ENCODE results near the gene MRPL11. TPM values are rescaled to one million over a fixed set of nuclear protein-coding genes. Genes with fewer than 3 reads are reported as not detected.
A peak's percentile ranks its signal among the peaks of the same experiment; 100 is the strongest.

The MRPL11 gene
- total and polyA plus RNA-seq, 2 of the 13 experiments (the other 11 are each of a cell fraction or from before 2014, with no cell fraction given) = 72.9 to 176 TPM

DNA sequence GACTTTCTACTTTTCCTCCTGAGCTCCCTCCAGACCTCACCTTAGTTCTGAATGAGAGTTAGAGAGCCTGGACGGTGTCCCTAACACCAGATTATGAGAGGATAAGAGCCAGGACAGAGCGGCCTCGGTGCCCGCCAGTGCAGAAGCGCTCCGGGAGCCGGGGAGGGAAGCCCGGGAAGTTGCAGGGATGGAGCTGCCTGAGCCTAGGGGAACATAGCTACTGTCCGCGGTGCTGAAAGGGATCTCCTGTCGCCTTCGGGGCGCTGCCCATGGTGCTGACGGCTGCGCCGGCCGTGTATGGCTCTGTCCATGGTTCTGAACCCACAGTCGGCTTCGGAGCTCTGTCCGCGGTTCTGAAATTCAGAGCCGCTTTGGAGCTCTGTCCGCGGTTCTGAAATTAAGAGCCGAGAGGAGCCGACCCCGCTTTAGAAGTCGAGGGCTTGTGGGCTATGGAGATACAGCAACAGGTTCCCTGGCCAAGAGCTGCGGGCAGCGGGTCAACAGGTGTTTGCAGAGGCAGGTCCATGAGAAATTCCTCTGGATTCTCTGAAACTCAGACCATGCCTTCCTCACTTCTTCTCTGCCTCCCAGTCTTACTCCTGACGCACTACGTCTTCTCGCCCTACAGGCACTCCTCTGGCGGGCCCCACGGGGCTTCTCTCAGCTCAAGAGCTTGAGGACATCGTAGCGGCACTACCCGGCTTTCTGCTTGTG, 17.0 kb downstream of the MRPL11 start (continued):
- TF ChIP-seq, protein P1, sequence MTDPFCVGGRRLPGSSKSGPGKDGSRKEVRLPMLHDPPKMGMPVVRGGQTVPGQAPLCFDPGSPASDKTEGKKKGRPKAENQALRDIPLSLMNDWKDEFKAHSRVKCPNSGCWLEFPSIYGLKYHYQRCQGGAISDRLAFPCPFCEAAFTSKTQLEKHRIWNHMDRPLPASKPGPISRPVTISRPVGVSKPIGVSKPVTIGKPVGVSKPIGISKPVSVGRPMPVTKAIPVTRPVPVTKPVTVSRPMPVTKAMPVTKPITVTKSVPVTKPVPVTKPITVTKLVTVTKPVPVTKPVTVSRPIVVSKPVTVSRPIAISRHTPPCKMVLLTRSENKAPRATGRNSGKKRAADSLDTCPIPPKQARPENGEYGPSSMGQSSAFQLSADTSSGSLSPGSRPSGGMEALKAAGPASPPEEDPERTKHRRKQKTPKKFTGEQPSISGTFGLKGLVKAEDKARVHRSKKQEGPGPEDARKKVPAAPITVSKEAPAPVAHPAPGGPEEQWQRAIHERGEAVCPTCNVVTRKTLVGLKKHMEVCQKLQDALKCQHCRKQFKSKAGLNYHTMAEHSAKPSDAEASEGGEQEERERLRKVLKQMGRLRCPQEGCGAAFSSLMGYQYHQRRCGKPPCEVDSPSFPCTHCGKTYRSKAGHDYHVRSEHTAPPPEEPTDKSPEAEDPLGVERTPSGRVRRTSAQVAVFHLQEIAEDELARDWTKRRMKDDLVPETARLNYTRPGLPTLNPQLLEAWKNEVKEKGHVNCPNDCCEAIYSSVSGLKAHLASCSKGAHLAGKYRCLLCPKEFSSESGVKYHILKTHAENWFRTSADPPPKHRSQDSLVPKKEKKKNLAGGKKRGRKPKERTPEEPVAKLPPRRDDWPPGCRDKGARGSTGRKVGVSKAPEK (CRISPR knock-in tag; IDR thresholded peaks at IDR 0.05; ENCODE audit: borderline replicate concordance) = peak; percentile 100
- peak; percentile 100 for TF ChIP-seq YEATS2 (CRISPR knock-in tag; IDR thresholded peaks at IDR 0.05; ENCODE audit: borderline replicate concordance)
- TF ChIP-seq, protein P2, sequence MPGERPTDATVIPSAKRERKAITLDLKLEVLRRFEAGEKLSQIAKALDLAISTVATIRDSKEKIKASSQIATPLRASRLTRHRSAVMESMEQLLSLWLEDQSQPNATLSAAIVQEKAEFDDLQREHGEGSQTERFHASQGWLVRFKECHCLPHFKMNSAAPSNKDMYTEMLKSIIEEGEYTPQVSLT (CRISPR knock-in tag; IDR thresholded peaks at IDR 0.05; ENCODE audit: borderline replicate concordance, low read depth) = peak; percentile 100
- TF ChIP-seq EP300 (IDR thresholded peaks at IDR 0.05; ENCODE audit: low read depth in 2 of 2, low read length in 2 of 2) = peak; percentile 48 to 58; a peak in 3 of 4 replicates
- peak; percentile 100 for TF ChIP-seq EP300 (CRISPR knock-in tag; IDR thresholded peaks at IDR 0.05; ENCODE audit: borderline replicate concordance)
- TF ChIP-seq, protein P3, sequence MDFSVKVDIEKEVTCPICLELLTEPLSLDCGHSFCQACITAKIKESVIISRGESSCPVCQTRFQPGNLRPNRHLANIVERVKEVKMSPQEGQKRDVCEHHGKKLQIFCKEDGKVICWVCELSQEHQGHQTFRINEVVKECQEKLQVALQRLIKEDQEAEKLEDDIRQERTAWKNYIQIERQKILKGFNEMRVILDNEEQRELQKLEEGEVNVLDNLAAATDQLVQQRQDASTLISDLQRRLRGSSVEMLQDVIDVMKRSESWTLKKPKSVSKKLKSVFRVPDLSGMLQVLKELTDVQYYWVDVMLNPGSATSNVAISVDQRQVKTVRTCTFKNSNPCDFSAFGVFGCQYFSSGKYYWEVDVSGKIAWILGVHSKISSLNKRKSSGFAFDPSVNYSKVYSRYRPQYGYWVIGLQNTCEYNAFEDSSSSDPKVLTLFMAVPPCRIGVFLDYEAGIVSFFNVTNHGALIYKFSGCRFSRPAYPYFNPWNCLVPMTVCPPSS (IDR thresholded peaks at IDR 0.05) = no peak
- TF ChIP-seq, protein P4, sequence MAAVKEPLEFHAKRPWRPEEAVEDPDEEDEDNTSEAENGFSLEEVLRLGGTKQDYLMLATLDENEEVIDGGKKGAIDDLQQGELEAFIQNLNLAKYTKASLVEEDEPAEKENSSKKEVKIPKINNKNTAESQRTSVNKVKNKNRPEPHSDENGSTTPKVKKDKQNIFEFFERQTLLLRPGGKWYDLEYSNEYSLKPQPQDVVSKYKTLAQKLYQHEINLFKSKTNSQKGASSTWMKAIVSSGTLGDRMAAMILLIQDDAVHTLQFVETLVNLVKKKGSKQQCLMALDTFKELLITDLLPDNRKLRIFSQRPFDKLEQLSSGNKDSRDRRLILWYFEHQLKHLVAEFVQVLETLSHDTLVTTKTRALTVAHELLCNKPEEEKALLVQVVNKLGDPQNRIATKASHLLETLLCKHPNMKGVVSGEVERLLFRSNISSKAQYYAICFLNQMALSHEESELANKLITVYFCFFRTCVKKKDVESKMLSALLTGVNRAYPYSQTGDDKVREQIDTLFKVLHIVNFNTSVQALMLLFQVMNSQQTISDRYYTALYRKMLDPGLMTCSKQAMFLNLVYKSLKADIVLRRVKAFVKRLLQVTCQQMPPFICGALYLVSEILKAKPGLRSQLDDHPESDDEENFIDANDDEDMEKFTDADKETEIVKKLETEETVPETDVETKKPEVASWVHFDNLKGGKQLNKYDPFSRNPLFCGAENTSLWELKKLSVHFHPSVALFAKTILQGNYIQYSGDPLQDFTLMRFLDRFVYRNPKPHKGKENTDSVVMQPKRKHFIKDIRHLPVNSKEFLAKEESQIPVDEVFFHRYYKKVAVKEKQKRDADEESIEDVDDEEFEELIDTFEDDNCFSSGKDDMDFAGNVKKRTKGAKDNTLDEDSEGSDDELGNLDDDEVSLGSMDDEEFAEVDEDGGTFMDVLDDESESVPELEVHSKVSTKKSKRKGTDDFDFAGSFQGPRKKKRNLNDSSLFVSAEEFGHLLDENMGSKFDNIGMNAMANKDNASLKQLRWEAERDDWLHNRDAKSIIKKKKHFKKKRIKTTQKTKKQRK (IDR thresholded peaks at IDR 0.05; ENCODE audit: low read length) = no peak
- no peak for TF ChIP-seq GATA4 (IDR thresholded peaks at IDR 0.05; ENCODE audit: borderline replicate concordance, low read depth)
- peak; percentile 100 for TF ChIP-seq ERF (CRISPR knock-in tag; IDR thresholded peaks at IDR 0.05)
- no peak for TF ChIP-seq KAT2B (IDR thresholded peaks at IDR 0.05; ENCODE audit: borderline replicate concordance, low read depth, low read length)
- TF ChIP-seq, protein P5, sequence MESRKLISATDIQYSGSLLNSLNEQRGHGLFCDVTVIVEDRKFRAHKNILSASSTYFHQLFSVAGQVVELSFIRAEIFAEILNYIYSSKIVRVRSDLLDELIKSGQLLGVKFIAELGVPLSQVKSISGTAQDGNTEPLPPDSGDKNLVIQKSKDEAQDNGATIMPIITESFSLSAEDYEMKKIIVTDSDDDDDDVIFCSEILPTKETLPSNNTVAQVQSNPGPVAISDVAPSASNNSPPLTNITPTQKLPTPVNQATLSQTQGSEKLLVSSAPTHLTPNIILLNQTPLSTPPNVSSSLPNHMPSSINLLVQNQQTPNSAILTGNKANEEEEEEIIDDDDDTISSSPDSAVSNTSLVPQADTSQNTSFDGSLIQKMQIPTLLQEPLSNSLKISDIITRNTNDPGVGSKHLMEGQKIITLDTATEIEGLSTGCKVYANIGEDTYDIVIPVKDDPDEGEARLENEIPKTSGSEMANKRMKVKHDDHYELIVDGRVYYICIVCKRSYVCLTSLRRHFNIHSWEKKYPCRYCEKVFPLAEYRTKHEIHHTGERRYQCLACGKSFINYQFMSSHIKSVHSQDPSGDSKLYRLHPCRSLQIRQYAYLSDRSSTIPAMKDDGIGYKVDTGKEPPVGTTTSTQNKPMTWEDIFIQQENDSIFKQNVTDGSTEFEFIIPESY (CRISPR knock-in tag; IDR thresholded peaks at IDR 0.05) = peak; percentile 99
- TF ChIP-seq ZFP37 (CRISPR knock-in tag; IDR thresholded peaks at IDR 0.05; ENCODE audit: borderline replicate concordance) = peak; percentile 100
- peak; percentile 100 for TF ChIP-seq ZNF136 (CRISPR knock-in tag; IDR thresholded peaks at IDR 0.05; ENCODE audit: low read depth)
- TF ChIP-seq, protein P6, sequence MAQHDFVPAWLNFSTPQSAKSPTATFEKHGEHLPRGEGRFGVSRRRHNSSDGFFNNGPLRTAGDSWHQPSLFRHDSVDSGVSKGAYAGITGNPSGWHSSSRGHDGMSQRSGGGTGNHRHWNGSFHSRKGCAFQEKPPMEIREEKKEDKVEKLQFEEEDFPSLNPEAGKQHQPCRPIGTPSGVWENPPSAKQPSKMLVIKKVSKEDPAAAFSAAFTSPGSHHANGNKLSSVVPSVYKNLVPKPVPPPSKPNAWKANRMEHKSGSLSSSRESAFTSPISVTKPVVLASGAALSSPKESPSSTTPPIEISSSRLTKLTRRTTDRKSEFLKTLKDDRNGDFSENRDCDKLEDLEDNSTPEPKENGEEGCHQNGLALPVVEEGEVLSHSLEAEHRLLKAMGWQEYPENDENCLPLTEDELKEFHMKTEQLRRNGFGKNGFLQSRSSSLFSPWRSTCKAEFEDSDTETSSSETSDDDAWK (CRISPR knock-in tag; IDR thresholded peaks at IDR 0.05) = peak; percentile 100

All from HepG2 (cell line).